ENCODE data around the gene CENPB. TPM values are rescaled to one million over a fixed set of nuclear protein-coding genes. Genes with fewer than 3 reads are reported as not detected.

The CENPB gene
- total RNA-seq, 4 donors from 2014 or later: 64.8 to 94.9 (median 80.8) TPM

DNA sequence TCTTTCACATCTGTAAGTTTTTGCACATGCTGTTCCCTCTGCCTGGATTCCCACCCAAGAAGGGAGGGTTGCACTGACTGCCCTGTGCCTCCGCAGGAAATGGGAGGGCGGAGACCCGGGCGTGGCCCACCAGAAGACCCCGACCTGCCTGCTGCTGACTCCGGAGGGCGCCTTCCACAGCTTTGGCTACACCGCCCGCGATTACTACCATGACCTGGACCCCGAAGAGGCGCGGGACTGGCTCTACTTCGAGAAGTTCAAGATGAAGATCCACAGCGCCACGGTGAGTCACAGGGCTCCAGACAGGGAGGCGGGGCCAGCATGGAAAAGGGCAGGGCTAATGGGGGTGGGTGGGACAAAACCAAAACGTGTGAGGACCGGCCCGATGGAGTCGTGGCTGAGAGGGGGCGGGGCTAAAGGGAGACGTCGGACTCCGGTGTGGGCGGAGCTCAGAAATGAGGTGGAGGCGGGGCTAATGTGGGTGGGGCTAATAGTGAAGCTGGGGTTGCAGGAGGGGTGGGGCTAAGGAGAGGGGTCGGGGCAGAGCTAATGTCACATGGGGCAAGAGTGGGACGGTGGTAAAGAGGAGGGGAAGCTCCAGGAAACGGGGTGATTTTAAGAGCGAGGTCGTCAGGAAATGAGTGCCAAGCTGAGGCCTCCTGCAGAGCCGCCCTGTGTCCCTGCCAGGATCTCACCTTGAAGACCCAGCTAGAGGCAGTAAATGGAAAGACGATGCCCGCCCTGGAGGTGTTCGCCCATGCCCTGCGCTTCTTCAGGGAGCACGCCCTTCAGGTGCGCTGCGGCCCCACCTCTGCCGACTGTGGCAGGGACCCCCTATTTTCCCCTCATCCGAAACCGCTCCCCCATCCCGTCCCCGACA is 41.5 kb downstream of the CENPB start:
- WGBS, 2 donors: 29 to 35% methylated on average over 44 of the region's 45 CpGs
- H3K27me3 ChIP-seq: no peaks in the 10 kb centered on the region
- no peaks in the 10 kb centered on the region for H3K9me3 ChIP-seq
- no peak overlapping the region for H3K27ac ChIP-seq
- intact Hi-C loops (cut with DNase I): no loop called here
- no peak for TF ChIP-seq POLR2A (IDR thresholded peaks at IDR 0.05)
- TF ChIP-seq, protein P1, sequence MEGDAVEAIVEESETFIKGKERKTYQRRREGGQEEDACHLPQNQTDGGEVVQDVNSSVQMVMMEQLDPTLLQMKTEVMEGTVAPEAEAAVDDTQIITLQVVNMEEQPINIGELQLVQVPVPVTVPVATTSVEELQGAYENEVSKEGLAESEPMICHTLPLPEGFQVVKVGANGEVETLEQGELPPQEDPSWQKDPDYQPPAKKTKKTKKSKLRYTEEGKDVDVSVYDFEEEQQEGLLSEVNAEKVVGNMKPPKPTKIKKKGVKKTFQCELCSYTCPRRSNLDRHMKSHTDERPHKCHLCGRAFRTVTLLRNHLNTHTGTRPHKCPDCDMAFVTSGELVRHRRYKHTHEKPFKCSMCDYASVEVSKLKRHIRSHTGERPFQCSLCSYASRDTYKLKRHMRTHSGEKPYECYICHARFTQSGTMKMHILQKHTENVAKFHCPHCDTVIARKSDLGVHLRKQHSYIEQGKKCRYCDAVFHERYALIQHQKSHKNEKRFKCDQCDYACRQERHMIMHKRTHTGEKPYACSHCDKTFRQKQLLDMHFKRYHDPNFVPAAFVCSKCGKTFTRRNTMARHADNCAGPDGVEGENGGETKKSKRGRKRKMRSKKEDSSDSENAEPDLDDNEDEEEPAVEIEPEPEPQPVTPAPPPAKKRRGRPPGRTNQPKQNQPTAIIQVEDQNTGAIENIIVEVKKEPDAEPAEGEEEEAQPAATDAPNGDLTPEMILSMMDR (IDR thresholded peaks at IDR 0.05): no peak
- H3K36me3 ChIP-seq: no peaks in the 10 kb centered on the region
- DNase-seq: peak; percentile 65 to 67
- peaks cover 9 to 21% of the 10 kb centered on the region in 2 donors for H3K4me1 ChIP-seq
- no peak overlapping the region for H3K4me3 ChIP-seq (replicated peaks in 1 of 3)

DNA sequence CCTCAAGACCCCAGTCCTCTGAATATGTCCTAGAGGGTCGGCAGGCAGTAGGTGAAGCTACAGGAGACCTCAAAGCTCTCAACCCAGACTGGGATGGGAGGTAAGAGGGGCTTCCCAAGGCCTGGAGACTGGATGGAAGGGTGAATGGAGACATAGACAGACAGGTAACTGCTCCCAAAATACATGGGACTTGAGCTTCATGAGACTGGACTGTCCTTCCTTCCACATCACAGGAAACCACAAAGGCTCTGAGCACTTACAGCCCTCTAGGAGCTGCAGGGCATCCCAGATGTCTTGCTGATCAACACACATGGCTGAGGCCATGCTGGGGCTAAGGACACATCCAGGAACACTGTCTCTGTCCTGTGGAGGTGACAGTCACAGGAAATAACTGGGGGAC is 42.5 kb downstream of the CENPB start:
- WGBS, 2 donors: 87 to 92% methylated on average over 1 of the region's 1 CpG

DNA sequence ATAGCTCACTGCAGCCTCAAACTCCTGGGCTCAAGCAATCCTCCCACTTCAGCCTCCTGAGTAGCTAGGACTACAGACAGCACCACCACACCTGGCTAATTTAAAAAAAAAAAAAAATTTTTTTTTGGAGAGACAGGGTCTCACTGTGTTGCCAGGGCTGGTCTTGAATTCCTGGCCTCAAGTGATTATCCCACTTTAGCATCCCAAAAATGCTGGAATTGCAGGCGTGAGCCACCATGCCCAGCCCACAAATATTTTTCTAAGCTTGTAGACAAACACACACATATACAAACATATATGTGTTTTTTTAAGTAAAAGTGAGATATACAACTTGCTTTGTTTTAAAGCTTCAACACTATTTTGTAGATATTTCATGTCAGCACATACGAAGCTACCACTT is 43.3 kb downstream of the CENPB start:
- Histone ChIP-seq H3K36me3 (no peaks in the 10 kb centered on the region), H3K9me3 (no peaks in the 10 kb centered on the region), H3K4me1 (peaks cover 3 to 19% of the 10 kb centered on the region in 2 donors), H3K27ac (no peak overlapping the region), H3K27me3 (no peaks in the 10 kb centered on the region), H3K4me3 (replicated peaks in 1 of 3) (no peak overlapping the region)
- TF ChIP-seq, protein P1 (IDR thresholded peaks at IDR 0.05): no peak
- no peak for TF ChIP-seq POLR2A (IDR thresholded peaks at IDR 0.05)
- 92 to 96% methylated on average over 2 of the region's 2 CpGs for WGBS, 2 donors
- no peak for DNase-seq
- intact Hi-C loops (cut with DNase I): no loop called here

More for the DNA sequence above, 42.5 kb downstream of the CENPB start:
- Histone ChIP-seq H3K27me3 (no peaks in the 10 kb centered on the region), H3K9me3 (no peaks in the 10 kb centered on the region), H3K4me3 (replicated peaks in 1 of 3) (no peak overlapping the region), H3K27ac (no peak overlapping the region), H3K36me3 (no peaks in the 10 kb centered on the region), H3K4me1 (peaks cover 3 to 19% of the 10 kb centered on the region in 2 donors)
- TF ChIP-seq, protein P1 (IDR thresholded peaks at IDR 0.05): no peak
- intact Hi-C loops (cut with DNase I): no loop called here
- no peak for DNase-seq

DNA sequence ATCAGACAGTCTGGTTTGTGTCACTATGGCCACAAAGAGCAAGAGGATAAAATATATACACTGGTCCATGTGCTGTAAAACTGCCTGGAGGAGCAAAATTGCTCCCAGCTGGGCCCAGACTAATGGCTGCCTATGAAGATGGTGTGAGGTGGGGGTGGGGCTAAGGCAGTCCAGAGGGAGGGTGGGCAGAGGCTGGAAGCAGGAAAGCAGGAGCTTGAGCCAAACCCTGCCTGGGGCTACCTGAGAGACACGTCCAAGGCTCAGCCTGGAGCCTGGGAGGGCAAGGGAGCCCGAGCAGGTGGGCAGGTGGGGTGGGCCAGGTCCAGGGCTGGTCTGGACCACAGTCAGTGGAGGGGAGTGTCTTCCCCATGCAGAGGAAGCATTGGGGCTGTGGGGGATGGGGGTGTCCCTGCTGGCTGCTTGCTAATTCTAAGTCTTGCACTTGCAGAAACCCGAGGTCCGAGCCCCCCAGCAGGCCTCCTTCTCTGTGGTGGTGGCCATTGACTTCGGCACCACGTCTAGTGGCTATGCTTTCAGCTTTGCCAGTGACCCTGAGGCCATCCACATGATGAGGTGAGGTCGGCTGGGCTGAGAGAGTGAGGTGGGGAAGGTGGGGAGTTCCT is 44.6 kb downstream of the CENPB start:
- no peaks in the 10 kb centered on the region for H3K36me3 ChIP-seq
- no peaks in the 10 kb centered on the region for H3K9me3 ChIP-seq

More for the DNA sequence above, 44.6 kb downstream of the CENPB start:
- peaks cover 3 to 24% of the 10 kb centered on the region in 2 donors for H3K4me1 ChIP-seq
- TF ChIP-seq, protein P1 (IDR thresholded peaks at IDR 0.05): no peak
- TF ChIP-seq POLR2A (IDR thresholded peaks at IDR 0.05): no peak
- DNase-seq: no peak
- H3K27me3 ChIP-seq: no peaks in the 10 kb centered on the region
- H3K4me3 ChIP-seq (replicated peaks in 1 of 3): no peak overlapping the region
- H3K27ac ChIP-seq: no peak overlapping the region
- 56 to 92% methylated on average over 2 to 7 of the region's 7 CpGs for WGBS, 2 donors
- intact Hi-C loops (cut with DNase I): no loop called here

Measured in thyroid gland (tissue), 4 donors.